Adipose tissue (tissue), 3 donors: Measurements from ENCODE around the gene LRRK1. TPM values are rescaled to one million over a fixed set of nuclear protein-coding genes. Genes with fewer than 3 reads are reported as not detected.

Source experiments
- H3K27ac ChIP-seq: one replicate; pipeline ENCODE4 v1.5.1; 2013; ENCODE audit warnings: low read depth, low read length
- WGBS, 3 donors: extraction: QIAGEN DNeasy Blood & Tissue Kit; methylation state at CpG; one replicate each; pipeline ENCODE4 v1.1.7; 2013; 5-methylcytosine and 5-hydroxymethylcytosine counted together
- polyA plus RNA-seq, 3 donors: library from polyadenylated mRNA; stranded (reverse); fragments of 200-250 nt; gene quantifications; one replicate each; pipeline ENCODE4 v1.2.3, GENCODE V29; 2013
- donor health status: healthy with polysubstance abuse.
- donor health status: Bipolar disorder and iron deficiency.
- donor health status: healthy.

Gene LRRK1, protein sequence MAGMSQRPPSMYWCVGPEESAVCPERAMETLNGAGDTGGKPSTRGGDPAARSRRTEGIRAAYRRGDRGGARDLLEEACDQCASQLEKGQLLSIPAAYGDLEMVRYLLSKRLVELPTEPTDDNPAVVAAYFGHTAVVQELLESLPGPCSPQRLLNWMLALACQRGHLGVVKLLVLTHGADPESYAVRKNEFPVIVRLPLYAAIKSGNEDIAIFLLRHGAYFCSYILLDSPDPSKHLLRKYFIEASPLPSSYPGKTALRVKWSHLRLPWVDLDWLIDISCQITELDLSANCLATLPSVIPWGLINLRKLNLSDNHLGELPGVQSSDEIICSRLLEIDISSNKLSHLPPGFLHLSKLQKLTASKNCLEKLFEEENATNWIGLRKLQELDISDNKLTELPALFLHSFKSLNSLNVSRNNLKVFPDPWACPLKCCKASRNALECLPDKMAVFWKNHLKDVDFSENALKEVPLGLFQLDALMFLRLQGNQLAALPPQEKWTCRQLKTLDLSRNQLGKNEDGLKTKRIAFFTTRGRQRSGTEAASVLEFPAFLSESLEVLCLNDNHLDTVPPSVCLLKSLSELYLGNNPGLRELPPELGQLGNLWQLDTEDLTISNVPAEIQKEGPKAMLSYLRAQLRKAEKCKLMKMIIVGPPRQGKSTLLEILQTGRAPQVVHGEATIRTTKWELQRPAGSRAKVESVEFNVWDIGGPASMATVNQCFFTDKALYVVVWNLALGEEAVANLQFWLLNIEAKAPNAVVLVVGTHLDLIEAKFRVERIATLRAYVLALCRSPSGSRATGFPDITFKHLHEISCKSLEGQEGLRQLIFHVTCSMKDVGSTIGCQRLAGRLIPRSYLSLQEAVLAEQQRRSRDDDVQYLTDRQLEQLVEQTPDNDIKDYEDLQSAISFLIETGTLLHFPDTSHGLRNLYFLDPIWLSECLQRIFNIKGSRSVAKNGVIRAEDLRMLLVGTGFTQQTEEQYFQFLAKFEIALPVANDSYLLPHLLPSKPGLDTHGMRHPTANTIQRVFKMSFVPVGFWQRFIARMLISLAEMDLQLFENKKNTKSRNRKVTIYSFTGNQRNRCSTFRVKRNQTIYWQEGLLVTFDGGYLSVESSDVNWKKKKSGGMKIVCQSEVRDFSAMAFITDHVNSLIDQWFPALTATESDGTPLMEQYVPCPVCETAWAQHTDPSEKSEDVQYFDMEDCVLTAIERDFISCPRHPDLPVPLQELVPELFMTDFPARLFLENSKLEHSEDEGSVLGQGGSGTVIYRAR (N-terminal part only)
- 10 to 100 TPM in 1 of 3 donors, 1 to 10 TPM in 2; 5.2 to 11.5 (median 5.9) TPM for polyA plus RNA-seq

DNA sequence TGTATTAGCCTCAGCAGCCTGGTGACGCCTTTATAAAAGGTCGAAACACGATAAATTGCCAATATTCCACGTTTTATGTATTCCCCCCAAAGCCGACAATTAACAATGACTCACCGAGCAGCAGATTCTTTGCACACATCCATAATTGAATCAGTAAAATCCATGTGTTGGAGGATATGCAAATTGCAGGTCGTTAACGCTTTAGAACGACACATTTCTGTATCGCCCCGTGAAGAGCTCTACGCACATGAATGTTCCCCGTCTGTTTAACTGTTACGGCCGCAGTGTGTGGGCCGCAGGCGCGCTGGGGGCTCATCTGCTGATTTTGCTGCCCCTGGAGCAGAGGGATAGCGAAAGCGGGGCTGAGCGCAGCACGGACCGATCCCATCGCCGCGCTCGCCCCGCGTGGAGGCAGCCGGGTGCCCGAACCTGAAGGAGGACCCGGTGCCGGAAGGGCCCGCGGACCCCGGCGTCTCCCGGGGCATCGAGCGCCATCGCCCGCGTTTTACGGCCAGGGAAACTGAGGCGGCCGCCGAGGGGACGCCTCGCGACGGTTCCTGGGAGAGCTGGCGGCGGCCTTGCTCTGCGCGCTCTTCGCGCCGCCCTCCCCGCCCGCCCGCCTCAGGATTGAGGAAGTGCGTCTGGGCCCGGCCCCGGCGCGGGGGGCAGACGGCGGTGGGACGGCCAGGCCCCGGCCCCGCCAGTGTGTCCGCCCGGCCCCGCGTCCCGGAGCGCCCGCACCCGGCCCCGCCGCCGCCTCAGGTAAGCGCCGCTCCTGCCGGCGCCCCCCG is at the start of gene LRRK1:
TSS of gene LRRK1 (plus strand) at position 668 of the 791 bp plus-strand sequence. CDS start 5,276 bp downstream, outside the sequence.
- no peak within 1 kb of the TSS for H3K27ac ChIP-seq

DNA sequence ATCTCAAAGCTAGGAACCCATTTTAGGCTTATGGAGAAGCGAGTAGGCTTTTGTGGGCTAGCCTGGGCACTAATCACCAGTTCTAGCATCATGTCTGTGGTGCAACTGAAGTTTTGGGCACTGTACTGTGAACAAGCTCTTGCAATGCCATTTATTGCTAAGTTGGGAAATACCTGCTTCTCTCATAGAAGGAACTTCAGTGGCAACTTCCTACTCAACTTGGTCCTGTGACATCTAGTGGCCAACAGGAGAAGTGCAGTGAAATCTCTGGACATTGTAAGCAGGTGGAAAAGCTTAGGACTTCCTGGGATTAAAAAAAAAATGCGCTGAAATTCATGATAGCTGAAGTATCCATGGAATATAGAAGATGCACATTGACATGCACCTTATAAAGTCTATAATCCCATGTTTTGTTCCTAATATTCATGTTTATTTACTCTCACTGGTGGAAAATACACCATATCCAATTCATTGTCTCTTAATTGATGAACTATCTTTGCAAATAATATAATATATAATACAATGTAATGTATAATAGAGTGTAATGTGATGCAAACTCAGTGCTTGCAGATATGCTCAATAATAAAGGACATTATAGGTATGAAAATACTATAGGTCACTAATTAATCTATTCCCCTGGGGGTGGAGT is 46.0 kb upstream of the LRRK1 start:
- 30 to 41% (median 33%) methylated on average over 2 of the region's 2 CpGs for WGBS, 3 donors
- H3K27ac ChIP-seq = no peak overlapping the region

More for the DNA sequence above, at the start of gene LRRK1:
- 1% methylated on average over 53 to 87 of the region's 87 CpGs for WGBS, 3 donors

DNA sequence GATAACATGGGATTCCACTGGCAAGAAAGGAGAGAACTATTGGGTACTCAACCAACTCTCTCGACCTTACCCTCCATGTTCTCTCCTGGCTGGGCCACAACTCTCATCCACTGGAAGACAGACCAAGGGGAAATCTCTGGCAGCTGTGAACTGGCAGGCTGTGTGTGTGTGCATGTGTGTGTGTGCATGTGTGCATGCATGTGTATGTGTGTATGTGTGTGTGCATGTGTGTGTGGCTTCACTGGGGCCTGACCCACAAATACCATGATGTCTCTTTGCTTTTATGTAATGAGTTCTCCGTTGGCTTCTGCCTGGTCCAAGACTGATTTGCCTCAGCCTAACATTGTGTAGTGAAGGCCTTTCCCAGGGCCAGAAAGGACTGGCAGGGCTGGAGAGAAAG is 43.7 kb upstream of the LRRK1 start:
- WGBS, 3 donors = 90 to 94% (median 92%) methylated on average over 2 of the region's 2 CpGs
- no peak overlapping the region for H3K27ac ChIP-seq

GRCh38 chr15:100875976-100876375 is 43.2 kb upstream of the LRRK1 start:
- 86 to 97% (median 91%) methylated on average over 7 of the region's 7 CpGs for WGBS, 3 donors
- H3K27ac ChIP-seq = no peak overlapping the region

DNA sequence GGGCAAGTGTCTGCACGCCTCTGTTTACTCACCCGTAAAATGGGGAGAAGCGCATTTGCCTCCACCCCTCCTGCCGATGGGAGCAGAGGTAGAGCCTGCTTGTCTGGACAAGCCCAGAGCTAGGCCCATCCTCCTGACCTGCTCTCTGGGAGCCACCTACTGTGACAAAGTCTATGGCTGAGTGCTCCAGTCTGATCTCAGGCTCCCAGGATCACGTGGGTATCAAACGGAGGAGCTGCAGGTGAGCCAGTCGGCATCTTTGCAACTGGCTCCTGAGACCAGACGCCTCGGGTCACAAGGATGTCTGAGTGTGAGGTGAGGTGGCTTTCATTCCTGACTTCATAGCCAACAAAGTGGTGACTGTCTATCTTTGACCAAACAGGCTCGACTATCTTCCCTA is 41.6 kb upstream of the LRRK1 start:
- whole genome bisulfite sequencing, 3 donors = 81 to 89% (median 86%) methylated on average over 10 of the region's 10 CpGs
- H3K27ac ChIP-seq = no peak overlapping the region

- H3K27ac ChIP-seq = no peak overlapping the region
- 69 to 87% (median 86%) methylated on average over 11 of the region's 11 CpGs for WGBS, 3 donors
These were observed 41.0 kb upstream of the LRRK1 start for GRCh38 chr15:100878130-100878529.

GRCh38 chr15:100878648-100879047 is 40.5 kb upstream of the LRRK1 start:
- H3K27ac ChIP-seq = no peak overlapping the region
- 39 to 48% (median 47%) methylated on average over 12 of the region's 12 CpGs for WGBS, 3 donors

- H3K27ac ChIP-seq = no peak overlapping the region
- 2 to 3% (median 2%) methylated on average over 40 to 62 of the region's 62 CpGs for WGBS, 3 donors
These were observed 40.1 kb upstream of the LRRK1 start for GRCh38 chr15:100879061-100879463.

DNA sequence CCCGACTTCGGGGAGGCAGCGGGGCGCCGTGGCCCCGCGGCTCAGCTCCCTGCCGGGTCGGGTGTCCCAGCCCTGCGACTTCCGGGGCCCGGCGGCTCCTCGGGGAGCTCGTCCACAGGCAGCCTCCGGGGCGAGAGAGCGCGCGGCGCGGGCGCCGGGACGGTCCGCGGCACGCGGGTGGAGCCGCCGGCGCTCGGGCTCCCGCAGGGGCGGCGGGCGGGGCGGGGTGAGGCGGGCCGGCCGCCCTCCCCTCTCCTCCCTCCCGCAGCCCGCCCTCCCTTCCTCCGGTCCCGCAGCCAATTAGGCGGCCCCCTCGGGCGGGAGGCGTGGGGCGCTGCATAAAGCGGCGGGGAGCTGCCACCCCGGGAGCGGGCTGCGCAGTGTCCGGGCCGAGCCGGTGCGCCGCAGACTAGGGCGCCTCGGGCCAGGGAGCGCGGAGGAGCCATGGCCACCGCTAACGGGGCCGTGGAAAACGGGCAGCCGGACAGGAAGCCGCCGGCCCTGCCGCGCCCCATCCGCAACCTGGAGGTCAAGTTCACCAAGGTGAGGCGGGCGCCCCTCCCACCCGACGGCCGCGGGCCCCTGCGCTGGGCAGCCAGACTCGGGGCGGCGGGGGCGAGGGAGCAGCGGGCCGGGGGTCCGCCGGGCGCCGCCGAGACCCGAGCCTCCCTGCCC is 39.6 kb upstream of the LRRK1 start, which contains the start of gene ALDH1A3:
TSS of gene ALDH1A3 (plus strand) at position 368 of the 675 bp plus-strand sequence. CDS start at position 445, 77 bp downstream.
- H3K27ac ChIP-seq = no peak within 1 kb of the TSS
- WGBS, 3 donors = 1% methylated on average over 55 to 84 of the region's 93 CpGs

- H3K27ac ChIP-seq = no peak overlapping the region
- 8 to 18% (median 11%) methylated on average over 71 to 80 of the region's 80 CpGs for WGBS, 3 donors
These were observed 38.8 kb upstream of the LRRK1 start for GRCh38 chr15:100880139-100880896.

GRCh38 chr15:100880897-100881242 is 38.3 kb upstream of the LRRK1 start:
- WGBS, 3 donors = 60 to 67% (median 63%) methylated on average over 10 of the region's 10 CpGs
- H3K27ac ChIP-seq = no peak overlapping the region

- no peak overlapping the region for H3K27ac ChIP-seq
- 89 to 94% (median 90%) methylated on average over 14 of the region's 14 CpGs for WGBS, 3 donors
These were observed 37.4 kb upstream of the LRRK1 start for GRCh38 chr15:100881573-100882336.

- 39 to 65% (median 58%) methylated on average over 8 of the region's 8 CpGs for WGBS, 3 donors
These were observed 34.0 kb upstream of the LRRK1 start for GRCh38 chr15:100885116-100885515.

DNA sequence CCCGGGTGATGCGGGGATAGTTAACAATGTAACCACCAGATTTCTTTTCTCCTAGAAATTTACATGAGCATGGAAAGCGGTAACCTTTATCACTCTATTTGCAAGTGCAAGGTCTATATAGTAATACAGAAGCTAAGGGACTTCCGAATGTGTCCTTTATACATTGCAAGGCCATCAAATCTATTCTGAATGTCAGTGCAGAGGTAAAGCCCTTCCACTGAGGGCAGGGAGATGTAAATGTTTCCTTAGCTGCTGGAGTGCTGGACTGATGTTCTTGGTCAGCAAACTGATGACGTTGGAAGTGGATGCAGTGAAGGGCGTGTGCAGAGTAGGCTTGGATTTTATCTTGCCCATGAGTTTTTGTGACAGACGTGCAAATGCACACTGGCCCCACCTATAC is 33.3 kb upstream of the LRRK1 start:
- WGBS, 3 donors = 75 to 91% (median 86%) methylated on average over 7 of the region's 7 CpGs
- no peak overlapping the region for H3K27ac ChIP-seq

More at GRCh38 chr15:100885116-100885515, 34.0 kb upstream of the LRRK1 start:
- no peak overlapping the region for H3K27ac ChIP-seq

DNA sequence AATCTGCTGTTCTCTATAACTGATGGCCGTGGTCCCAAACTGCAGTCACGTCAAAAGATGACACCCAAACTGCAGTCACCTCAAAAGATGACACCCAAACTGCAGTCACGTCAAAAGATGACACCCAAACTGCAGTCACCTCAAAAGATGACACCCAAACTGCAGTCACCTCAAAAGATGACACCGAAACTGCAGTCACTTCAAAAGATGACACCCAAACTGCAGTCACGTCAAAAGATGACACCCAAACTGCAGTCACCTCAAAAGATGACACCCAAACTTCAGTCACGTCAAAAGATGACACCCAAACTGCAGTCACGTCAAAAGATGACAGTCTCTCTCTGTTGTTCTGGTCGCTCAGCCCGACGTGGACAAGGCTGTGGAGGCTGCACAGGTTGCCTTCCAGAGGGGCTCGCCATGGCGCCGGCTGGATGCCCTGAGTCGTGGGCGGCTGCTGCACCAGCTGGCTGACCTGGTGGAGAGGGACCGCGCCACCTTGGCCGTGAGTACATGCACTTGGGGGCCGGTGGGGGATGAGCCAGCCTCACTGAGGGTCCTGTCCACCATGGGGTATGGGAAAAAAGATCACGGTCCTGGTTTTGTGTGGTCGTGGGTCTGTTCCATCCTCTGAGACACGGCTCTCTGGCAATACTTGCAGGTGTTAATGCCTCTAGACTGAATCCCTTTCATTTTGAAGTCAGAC is 31.8 kb upstream of the LRRK1 start:
- no peak overlapping the region for H3K27ac ChIP-seq
- WGBS, 3 donors = 89 to 94% (median 93%) methylated on average over 22 of the region's 22 CpGs
